Measurements from ENCODE around the gene LMF1.

DNA sequence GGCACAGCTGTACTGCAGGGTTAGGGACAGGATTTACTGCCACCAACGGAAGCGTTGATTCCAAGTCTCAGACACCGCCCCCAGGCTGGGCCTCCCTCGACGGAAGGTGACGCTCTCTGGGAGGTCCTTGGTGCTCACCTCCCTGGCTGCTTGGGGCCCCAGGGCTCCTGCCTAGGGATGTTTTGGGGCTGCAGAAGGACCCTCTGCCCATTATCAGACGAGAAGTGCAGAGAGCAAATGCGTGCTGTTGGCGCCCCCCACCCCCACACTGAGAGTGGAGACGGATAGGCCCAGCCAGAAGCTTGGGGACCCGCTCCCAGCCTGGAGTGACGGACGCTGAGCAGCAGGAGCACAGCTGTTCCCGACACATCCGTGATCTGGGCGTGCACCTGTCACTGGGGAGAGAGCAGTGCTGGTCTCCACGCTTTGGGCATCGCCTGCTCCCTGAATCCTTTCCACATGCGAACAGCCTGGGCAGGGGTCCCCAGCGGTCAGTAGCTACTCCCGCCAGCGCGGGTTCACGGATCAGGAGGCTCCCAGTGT, 5.7 kb upstream of the LMF1 start:
- TF ChIP-seq POLR2A (IDR thresholded peaks at IDR 0.05), result no peak
- TF ChIP-seq, protein P1, sequence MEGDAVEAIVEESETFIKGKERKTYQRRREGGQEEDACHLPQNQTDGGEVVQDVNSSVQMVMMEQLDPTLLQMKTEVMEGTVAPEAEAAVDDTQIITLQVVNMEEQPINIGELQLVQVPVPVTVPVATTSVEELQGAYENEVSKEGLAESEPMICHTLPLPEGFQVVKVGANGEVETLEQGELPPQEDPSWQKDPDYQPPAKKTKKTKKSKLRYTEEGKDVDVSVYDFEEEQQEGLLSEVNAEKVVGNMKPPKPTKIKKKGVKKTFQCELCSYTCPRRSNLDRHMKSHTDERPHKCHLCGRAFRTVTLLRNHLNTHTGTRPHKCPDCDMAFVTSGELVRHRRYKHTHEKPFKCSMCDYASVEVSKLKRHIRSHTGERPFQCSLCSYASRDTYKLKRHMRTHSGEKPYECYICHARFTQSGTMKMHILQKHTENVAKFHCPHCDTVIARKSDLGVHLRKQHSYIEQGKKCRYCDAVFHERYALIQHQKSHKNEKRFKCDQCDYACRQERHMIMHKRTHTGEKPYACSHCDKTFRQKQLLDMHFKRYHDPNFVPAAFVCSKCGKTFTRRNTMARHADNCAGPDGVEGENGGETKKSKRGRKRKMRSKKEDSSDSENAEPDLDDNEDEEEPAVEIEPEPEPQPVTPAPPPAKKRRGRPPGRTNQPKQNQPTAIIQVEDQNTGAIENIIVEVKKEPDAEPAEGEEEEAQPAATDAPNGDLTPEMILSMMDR (IDR thresholded peaks at IDR 0.05), result no peak
